ENCODE measurements around the gene DDX23. TPM values are rescaled to one million over a fixed set of nuclear protein-coding genes. Genes with fewer than 3 reads are reported as not detected.
A peak's percentile ranks its signal among the peaks of the same experiment; 100 is the strongest.

Gene DDX23
- total RNA-seq, 1 donor from 2014 or later, result 55.8 TPM

DNA sequence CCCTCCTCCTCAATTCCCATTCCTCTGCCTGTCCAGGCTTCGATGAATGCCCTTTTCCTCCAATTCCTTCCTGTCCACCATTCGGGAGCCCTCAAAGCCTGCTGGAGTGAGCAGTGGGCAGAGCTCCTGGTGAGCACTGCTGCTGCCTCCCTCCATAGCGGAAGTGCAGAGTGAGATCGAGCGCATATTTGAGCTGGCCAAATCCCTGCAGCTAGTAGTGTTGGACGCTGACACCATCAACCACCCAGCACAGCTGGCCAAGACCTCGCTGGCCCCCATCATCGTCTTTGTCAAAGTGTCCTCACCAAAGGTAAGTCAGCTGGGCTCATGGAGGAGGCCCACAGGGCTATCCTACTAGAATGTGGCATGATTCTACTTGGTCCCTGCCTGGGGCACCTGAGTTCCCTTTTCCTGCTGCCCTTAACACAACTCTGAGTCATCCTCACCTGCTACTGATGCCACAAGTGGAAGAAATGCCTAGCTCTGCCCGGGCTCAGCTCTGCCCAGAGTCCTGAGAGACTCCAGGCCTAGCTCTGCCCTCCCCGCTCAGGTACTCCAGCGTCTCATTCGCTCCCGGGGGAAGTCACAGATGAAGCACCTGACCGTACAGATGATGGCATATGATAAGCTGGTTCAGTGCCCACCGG lies 25.6 kb downstream of the DDX23 start:
- no peak for DNase-seq (ENCODE audit: low spot score in 2 of 2)
- no peak for FAIRE-seq

DNA sequence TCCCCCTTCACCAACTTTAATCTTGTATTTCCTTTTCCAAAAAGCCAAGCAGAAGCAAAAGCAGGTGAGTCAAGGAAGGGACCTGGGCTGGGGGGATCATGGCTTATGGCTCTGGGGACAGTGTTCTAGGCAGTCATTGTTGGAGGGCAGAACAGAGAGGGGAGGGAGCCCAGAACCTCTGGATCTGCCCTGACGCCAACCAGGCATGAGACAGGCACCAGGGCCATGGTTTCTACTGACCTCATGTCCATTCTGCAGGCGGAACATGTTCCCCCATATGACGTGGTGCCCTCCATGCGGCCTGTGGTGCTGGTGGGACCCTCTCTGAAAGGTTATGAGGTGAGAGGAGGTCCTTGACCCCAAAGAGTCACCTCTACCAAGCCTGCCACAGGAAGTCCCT lies 27.1 kb downstream of the DDX23 start:
- FAIRE-seq (no peak), DNase-seq (ENCODE audit: low spot score in 2 of 2) (no peak)

DNA sequence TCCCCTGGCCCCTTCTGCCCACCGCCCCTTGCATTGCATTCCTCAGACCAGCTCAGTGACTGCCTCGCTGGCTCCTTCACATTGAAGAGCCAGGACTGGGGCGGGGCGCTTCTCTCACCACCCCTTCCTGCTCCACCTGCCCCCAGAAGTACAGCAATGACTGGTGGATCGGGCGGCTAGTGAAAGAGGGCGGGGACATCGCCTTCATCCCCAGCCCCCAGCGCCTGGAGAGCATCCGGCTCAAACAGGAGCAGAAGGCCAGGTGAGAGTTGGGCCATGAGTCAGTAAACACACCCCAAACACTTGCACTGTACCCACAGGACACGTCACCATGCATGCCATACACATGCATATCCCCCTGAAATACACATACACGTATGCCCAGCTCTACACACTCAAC lies 27.9 kb downstream of the DDX23 start:
- no peak for DNase-seq (ENCODE audit: low spot score in 2 of 2)
- no peak for FAIRE-seq

DNA sequence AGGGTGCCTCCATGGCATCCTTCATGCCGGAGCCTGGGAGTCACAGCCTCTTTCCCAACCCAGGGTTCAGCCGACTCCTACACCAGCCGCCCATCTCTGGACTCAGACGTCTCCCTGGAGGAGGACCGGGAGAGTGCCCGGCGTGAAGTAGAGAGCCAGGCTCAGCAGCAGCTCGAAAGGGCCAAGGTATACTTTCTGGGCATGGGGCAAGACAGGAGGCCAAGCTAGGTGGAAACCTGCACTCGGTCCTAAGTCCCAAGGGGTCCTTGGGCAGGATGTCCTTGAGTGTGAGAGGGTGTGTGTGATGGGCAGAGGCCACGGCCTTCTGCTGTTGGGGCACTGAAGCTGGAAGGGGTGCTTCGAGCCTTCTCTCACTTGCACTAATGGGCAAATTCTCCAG lies 28.7 kb downstream of the DDX23 start:
- DNase-seq (ENCODE audit: low spot score in 2 of 2) (no peak), FAIRE-seq (no peak)

DNA sequence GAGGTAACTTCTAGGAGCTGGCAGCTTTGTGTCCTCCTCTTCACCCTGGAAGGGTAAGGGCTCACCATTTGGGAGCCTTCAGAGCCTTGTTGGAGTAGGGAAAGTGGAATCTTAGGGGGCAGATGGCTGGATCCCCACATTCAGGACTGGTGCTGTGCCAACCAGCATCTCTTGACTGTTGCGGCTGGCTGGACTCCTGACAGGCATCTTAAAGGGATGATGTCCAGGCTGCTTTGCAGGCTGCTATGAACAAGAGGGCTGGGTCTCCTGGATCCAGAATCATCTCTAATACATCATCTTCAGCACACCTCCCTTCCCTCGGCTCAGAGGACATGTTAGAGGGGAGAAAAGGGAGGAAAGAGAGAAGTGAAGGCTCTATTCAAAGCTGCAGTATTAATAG lies 29.3 kb downstream of the DDX23 start:
- DNase-seq (ENCODE audit: low spot score in 2 of 2), result no peak
- no peak for FAIRE-seq

DNA sequence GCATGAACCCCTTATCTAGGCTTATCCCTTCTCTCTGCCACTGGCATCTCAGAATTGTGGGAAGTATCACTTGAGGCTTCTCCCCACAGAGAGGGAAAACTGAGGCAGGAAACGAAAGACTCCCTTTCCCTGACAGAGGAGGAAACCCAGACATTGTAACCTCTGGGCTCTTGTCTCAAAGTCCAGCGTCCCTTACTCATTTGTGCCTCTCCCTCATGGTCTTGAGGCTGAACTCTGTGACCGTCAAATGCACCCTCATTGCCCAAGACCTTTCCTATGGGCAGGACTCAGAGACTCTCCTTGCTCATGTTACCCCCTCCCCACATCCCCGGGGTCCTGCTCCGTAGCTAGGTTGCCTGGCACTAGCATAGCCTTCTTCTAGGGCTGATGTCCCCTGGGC lies 29.8 kb downstream of the DDX23 start:
- DNase-seq (ENCODE audit: low spot score in 2 of 2), result no peak
- no peak for FAIRE-seq

DNA sequence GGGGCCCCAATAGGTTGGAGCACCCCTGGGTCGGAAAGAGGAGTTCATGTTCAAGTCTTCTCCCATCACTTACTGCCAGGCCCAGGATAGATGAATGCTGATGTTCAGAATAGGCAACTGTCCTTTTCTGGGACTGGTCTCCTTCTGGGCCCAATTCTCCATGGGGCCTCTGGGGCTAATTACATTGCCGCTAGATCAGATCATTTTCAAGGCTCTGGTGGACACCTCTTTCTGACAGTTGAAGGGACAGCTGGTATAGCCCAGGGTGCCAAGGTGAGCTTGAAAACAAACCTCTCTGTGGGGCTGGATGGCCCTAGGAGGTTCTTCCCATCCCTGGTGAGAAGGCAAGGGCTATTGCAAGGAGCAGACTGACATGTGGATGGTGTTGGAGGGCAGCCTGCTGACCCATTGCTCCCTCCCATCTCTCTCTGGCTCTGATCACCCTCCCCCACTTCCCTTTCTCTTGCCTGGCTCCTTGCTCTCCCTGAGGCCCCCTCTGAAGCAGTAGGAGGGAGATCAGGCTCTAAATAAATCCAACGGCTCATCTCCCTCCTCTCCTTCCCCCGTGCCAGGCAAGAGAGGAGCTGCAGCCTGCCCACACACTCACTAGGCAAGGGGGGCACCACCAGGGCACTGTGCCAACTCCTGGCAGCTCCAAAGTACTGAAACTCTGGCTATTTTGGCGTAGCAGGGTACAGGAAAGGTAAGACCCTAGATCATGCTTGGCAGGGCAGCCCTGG lies 31.8 kb downstream of the DDX23 start:
- FAIRE-seq (no peak), DNase-seq (ENCODE audit: low spot score in 2 of 2) (no peak)

DNA sequence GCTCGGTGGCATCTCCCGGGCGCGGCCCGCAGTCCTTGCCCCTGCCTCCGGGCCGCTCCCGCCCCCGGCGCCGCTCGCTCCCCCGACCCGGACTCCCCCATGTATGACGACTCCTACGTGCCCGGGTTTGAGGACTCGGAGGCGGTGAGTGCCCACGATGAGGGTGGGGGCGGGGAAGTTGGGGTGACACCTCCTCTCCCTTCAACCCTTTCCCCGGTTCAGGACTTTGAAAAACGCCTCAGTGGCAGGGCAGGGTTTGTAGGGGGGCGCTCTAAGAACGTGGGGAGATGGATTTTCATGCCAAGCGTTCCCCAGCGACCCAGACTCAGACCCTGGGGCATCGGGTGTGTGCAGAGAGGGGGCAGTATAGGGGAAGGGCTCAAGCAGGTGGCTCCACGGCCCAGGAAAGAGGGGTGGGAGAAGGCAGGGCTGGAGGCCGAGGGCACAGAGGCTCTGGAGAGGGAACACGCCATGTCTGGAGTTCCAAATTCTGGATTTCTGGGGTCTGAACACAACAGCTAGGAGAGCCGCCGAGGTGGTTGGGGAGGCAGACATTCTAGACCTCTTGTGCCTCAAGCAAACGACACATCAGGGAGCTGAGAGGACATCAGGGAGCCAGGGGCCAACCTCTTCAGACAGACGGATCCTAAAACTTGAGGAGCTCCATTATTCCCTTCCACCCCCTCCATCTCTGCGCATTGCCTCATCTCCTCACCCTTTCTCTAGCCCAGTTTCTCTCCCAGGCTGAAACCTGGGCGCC lies 33.0 kb downstream of the DDX23 start:
- DNase-seq (ENCODE audit: low spot score in 2 of 2) (no peak), FAIRE-seq (no peak)

DNA sequence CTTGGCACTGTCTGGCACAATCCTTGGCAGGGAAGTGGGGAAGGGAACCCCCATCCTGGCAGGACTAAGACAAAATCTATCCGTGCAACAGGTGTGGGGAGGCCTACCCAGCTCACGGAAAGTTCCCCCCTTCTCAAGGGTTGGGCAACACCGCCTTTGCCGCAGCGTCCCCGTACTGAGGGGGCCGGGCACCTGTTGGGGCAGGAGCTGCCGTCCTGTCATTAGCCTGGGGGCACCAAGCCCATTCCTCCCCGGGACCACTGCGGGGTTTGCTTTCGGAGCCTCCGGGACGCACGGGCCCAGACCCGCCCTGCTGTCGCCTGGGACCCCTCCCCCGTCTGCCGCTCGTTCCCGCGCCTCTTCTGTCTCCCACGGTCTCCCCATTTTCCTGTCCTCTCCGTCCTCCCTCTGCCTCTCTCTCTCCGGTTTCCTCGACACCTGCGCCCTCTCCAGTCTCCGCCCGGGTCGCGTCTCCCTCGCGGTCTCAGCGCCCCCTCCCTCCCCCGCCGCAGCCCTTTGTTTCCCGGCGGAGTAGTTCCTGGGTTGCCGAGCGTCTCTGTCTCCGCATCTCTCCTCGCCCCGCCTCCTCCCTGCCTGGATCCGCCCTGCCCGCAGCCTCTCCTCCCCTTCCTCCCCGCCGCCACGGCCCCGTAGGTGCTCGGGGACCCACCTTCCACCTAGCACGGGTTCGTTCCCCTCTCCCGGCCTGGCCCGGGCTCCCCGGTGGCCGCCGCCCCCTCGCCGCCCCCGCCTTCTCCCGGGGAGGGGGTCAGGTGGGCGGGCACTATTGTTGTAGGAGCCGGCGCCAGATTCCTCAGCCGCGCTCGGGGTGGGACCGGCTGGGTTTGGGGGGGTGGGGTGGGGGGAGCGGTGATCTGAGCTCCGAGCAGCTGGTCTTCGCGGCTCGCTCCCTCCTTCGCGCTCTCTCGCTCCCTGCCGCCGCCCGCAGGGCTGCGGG lies 33.8 kb downstream of the DDX23 start, which contains the start of gene CACNB3:
CACNB3 (plus strand) TSS at position 624 of the 958 bp plus-strand sequence. CDS start 434 bp downstream, outside the sequence.
- DNase-seq (ENCODE audit: low spot score in 2 of 2) (peak; percentile 62 to 65), FAIRE-seq (no peak)

DNA sequence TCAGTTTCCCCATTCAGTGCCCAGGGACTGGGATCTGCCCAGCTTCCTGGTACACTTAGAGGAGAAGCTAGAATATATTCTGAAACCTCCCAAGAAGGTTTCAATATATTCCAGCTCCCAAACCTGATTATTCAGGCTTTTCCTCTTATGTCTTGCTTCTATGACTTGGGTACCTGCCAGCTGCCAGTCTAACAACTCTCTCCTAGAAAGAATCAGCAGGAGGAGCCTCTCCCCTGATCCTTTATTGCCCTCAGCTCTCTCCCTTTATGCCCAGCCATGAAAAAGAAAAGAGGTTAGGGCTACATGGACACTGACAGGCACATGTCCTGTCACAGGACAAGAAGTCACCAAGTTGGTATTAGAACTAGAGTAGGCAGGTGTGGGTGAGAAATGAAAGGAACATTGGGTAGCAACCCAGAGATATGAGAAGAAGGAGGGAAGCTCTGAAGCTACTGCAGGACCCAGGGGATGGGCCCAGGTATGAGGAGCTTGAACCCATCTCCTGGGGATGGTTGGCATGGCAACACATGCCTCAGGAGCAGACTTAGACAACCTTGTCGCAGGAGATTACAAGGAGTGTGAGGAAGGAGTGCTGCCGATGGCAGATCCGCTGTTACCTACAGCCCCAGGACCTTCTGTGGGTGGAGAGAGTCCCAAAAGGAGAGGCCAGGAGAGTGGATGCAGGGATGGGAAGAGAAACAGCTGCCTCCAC lies 35.7 kb downstream of the DDX23 start:
- DNase-seq (ENCODE audit: low spot score in 2 of 2) (no peak), FAIRE-seq (no peak)

DNA sequence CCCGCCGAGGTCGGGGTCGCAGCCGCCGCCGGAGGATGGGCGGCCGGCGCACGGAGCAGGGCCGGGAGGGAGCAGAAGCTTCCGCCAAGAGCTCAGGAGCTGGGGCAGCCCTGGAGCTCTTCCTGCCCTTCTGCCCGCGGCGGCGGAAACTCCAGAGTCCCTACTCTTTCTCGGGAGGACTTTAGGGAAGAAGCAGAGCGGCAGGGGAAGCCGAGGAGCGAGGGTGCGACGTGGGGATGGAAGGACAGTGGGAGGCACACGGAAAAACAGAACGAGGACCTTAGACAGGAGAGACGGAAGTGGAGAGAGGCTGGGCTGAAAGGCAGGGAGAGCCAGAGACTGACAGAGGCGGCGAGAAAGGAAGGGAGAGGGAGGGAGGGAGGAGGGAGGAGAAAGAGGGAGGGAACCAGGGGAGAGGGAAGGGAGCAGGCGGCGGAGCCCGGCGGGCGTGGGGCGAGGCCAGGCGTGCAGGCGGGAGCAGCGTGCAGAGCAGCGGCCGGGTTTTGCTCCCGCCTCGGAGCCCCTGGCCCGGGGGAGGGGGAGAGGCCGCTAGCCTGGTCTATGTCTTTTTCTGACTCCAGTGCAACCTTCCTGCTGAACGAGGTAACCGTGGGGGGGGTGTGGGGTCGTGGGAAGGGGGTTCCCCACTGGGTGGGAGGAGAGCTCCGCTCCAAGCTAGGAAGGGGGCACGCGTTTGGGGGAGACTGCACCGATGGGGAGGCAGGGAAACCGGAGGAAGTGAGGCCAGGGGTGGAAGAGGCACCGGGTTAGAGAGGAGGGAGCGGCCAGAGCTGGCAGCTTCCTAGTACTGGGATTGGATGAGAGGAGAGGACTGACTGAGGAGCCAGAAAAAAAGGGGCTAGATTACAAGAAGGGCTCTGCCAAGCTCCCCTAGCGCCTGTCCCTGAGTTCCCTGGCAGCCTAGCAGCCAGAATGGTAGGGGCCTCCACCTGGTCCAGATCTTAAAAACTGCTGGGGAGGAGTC lies 36.5 kb downstream of the DDX23 start:
- FAIRE-seq (no peak), DNase-seq (ENCODE audit: low spot score in 2 of 2) (peak; percentile 64 to 67)

DNA sequence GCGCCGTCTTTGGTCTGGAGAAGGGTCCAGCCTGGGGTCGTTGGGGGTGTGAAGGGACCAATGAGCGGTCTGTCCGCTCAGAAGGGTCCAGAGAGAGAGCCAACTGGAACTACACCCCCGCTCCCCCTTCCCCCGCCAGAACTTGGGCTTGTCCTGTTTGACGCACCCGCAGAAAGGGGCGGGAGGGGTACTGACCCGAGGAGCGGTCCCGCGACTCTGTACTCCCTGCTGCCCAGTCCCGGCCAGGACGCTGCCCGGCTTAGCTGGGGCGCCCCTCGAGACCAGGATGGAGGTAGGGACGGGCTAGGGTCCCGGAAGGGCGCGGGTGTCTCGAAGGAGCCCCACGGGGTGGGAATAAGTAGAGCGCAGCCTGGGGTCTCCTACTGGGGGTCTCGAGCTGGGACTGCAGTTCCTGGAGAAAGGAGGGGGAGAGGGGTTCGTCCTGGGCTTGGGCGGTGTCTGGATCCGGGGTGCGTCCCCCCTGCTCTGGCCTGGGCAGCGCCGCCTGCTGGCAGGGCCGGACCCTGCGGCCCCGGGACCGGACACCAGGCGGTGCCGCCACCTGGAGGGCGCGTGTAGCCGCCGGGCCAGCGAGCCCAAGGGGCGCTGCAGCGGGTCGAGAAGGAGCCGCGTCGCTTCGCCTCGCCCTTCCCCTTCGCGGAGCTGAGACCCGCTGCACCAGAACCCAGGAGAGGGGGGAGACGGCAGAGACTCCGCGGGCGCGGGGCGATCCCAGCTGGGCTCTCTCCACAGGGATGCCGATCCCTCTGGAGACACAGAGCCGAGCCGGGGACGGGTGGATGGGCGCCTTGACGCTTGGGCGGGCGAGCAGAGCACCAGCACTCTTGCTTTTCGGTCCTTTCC lies 37.5 kb downstream of the DDX23 start:
- DNase-seq (ENCODE audit: low spot score in 2 of 2), result peak; percentile 68 to 89
- no peak for FAIRE-seq

DNA sequence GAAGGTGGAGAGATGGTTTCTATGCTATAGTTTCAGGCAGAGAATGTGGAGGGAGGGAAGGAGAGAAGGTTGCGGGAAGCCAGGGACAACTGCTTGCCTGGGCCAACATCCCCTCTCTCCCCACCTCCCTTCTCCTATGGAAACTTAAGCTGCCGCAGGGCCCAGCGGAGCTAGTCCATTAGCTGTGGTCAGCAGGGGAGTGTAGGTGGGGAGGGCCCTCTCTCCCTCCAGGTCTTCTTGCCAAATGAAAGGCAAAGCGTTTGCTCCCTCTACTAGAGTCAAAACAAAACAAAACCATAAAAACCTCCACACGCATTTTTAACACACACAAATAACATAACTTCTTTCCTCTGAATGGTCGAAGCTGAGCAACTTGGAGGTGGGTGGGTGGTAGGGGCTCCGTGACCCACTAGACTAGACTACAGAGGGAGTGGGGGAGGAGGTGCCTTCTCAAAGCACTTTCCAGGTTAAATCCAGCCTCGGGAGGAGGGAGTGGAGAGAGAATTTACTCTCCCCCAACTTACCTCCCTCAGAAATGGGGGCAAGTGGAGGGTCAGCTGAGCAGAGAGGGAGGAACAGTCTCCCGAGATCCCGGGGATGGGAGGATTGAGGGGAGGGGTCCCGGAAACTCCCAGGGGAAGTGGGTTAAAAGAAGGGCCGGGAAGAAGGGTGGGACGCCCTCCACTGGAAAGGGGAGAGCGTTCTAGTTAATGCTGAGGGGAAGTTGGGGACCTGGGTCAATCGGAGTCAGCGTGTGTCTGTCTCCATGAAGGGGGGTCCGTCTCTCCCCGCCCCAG lies 38.3 kb downstream of the DDX23 start:
- FAIRE-seq, result no peak
- no peak for DNase-seq (ENCODE audit: low spot score in 2 of 2)

DNA sequence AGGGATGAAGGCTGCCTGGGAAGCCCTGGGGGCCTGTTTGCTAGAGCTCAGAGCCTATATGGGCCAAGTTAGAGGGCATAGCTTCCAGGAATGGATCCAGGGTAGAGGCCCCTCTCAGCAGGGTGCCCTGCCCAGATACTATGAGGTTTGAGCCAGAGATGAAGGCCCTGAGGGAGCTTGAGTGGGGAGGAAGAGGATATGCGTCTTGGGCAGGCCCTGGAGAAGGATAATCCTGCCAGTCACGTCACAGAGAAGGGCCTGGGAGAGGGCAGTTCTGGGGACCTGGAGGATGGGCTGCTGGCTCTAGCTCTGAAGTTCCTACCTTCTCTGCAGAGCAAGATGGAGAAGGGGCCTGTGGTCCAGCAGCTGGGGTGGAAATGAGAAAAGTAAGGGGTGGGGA lies 39.6 kb downstream of the DDX23 start:
- DNase-seq (ENCODE audit: low spot score in 2 of 2) (no peak), FAIRE-seq (no peak)

DNA sequence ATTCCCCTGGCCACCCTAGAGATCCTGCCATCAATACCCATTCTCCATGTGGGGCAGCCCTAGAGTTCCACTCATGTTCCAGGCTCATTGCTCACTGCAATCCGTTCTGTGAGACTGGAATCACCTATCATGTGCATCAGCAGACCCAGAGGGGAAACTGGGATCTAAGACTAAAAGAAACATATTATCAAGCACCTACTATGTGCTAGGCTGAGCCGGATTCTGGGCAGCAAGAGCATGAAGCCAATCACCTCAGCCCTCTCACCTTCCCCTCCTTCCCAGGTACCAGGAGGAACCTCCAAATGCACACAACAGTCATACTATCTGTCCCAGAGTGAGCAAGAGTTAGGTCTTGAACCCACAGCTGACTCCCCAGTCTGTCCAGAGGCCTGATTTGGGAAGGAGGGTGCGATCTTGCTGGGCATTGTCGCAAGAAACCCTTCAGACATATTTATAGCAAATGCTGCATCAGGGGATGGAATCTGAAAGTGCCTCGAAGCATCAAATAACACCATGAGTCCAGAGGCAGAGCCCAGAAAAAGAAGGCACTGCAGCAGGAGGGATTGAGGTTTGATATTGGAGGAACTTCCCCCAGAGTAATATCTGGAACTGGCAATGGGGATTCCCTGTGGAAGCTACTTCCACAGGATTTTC lies 40.4 kb downstream of the DDX23 start:
- DNase-seq (ENCODE audit: low spot score in 2 of 2) (no peak), FAIRE-seq (no peak)

DNA sequence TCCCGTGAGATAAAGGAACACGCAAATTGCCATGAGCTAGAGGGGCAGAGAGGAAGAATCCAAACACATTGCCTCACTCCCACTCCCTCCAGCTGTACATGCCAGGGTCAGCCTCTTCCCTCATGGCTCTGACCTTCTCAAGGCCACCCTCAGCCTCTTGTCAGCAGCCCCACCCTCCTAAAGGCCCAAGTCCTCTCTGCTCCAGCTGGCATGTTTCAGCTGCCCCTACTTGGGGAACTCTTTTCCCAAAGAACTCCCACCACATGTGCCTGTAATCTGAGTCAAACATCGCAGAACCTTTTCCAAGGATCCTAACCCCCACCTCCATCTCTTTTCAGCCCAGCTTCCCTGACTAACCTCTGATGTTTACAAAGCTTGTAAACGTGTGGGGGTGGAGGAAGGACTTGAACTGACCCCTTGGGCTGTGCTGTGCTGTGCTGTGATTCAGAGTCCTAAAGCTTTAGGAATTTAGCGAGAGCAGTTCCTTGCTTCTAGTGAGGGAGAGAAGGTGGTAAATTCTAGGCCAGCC lies 41.0 kb downstream of the DDX23 start:
- DNase-seq (ENCODE audit: low spot score in 2 of 2) (no peak), FAIRE-seq (no peak)
